IPS-15b (cell line): ENCODE data around the gene KCP.

ENCODE experiments used
- H3K27me3 ChIP-seq: one replicate; pipeline ENCODE4 v1.6.1; 2013; ENCODE audit warnings: low read length; ENCODE audit not compliant: control insufficient read depth, insufficient read depth
- H3K36me3 ChIP-seq: one replicate; pipeline ENCODE4 v1.6.1; 2013; ENCODE audit warnings: low read length; ENCODE audit not compliant: control insufficient read depth, insufficient read depth
- H3K4me1 ChIP-seq: one replicate; pipeline ENCODE4 v1.6.1; 2013; ENCODE audit warnings: mild to moderate bottlenecking, low read length; ENCODE audit not compliant: control insufficient read depth, insufficient read depth
- H3K4me3 ChIP-seq: one replicate; pipeline ENCODE4 v1.5.1; 2013; ENCODE audit warnings: low read depth, low read length
- H3K9ac ChIP-seq: one replicate; pipeline ENCODE4 v1.6.1; 2013; ENCODE audit warnings: low read depth, mild to moderate bottlenecking, low read length
- H3K9me3 ChIP-seq: one replicate; pipeline ENCODE4 v1.6.1; 2013; ENCODE audit warnings: mild to moderate bottlenecking, low read length; ENCODE audit not compliant: control insufficient read depth, insufficient read depth

Gene KCP

DNA sequence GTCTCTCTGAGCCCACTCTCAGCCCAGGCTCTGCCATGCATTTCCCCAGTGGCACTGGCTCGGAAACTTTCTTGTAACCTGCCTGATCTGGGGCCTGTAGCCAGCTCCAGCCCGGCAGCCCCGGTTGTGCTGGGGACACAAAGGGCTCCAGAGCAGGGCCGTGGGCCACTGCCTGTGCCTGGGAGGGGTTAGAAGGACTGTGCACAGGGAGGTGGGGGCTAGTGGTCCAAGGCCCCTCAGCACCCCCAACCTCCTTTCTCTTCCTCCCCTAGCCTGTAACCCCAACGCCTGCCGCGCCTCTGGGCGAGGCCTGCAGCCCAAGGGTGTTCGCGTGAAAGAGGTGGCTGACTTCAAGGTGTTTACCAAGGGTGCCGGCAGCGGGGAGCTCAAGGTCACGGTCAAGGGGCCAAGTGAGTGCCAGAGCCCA lies 70.7 kb downstream of the KCP start:
- Histone ChIP-seq H3K9me3 (no peaks in the 10 kb centered on the region), H3K27me3 (no peaks in the 10 kb centered on the region), H3K4me3 (no peak overlapping the region), H3K36me3 (peaks cover 42% of the 10 kb centered on the region), H3K9ac (no peak overlapping the region), H3K4me1 (peaks cover 2% of the 10 kb centered on the region)

DNA sequence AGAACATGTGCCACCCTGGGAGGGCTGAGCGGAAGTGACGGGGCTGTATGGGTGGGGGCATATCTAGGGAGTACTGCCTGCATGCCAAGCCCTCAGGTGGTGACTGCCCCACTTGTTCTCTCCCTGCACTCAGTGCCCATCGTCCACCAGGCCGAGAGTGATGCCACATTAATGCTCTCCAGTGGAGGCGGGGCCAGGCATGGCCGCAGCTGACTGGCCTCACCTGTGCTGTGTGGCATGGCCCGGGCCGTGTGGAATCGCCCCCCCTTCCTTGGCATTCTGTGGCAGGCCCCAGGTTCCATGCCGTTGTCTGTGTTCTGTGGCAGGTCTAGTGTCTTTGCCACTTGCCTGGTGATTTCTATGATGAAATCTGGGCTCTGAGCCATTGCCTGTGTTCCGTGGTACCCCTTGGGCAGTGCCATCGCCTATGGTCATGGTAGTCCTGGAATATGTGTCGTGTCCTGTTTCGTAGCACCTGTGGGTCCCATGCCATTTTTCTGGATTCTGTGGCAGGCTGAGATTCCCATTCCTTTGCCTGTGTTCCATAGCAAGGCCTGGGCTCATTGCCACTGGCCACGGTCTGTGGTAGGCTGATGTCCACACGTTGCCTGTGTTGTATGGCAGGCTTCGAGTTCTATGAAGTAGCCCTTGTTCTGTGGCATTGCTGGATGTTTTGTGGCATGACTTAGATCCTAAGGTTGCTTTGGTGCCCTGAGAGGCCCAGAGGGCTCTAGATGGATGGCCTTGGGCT lies 71.4 kb downstream of the KCP start:
- peaks cover 2% of the 10 kb centered on the region for H3K4me1 ChIP-seq
- H3K9ac ChIP-seq = no peak overlapping the region
- H3K9me3 ChIP-seq = no peaks in the 10 kb centered on the region
- H3K36me3 ChIP-seq = peaks cover 37% of the 10 kb centered on the region
- H3K27me3 ChIP-seq = no peaks in the 10 kb centered on the region
- H3K4me3 ChIP-seq = no peak overlapping the region

DNA sequence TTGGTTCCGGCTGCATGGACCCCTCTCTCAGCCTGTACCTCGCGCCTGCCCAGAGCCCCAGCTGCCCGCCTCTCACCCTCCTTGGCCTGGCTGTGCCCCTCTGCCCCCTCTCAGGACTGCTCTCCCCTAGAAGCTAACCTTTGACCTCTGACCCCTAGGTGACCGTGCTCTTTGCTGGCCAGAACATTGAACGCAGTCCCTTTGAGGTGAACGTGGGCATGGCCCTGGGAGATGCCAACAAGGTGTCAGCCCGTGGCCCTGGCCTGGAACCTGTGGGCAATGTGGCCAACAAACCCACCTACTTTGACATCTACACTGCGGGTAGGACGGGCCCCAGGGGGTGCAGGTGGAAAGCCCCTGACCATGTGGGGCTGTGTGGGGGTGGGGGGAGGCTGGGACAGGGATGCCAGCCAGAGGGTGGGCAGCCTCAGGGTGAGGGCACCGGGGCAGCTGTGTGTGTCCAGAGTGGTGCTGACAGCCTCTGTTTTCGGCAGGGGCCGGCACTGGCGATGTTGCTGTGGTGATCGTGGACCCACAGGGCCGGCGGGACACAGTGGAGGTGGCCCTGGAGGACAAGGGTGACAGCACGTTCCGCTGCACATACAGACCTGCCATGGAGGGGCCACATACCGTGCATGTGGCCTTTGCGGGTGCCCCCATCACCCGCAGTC lies 72.3 kb downstream of the KCP start:
- Histone ChIP-seq H3K36me3 (peaks cover 31% of the 10 kb centered on the region), H3K9ac (no peak overlapping the region), H3K4me3 (no peak overlapping the region), H3K27me3 (no peaks in the 10 kb centered on the region), H3K4me1 (peaks cover 2% of the 10 kb centered on the region), H3K9me3 (no peaks in the 10 kb centered on the region)

DNA sequence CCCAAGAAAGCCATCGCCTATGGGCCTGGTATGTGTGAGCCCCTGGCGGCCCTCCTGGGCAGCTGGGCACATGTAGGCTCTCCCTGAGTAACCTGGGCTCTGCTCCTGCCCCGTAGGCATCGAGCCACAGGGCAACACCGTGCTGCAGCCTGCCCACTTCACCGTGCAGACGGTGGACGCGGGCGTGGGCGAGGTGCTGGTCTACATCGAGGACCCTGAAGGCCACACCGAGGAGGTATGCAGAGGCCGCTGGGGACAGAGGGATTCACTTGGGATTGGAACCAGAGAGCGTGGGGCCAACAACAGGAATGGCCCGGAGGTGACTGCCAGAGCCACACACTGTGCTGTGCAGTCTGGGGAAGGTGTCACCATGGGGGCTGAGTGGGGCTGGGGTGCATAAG lies 73.0 kb downstream of the KCP start:
- Histone ChIP-seq H3K9me3 (no peaks in the 10 kb centered on the region), H3K4me3 (no peak overlapping the region), H3K4me1 (peaks cover 2% of the 10 kb centered on the region), H3K9ac (no peak overlapping the region), H3K36me3 (peaks cover 24% of the 10 kb centered on the region), H3K27me3 (no peaks in the 10 kb centered on the region)

DNA sequence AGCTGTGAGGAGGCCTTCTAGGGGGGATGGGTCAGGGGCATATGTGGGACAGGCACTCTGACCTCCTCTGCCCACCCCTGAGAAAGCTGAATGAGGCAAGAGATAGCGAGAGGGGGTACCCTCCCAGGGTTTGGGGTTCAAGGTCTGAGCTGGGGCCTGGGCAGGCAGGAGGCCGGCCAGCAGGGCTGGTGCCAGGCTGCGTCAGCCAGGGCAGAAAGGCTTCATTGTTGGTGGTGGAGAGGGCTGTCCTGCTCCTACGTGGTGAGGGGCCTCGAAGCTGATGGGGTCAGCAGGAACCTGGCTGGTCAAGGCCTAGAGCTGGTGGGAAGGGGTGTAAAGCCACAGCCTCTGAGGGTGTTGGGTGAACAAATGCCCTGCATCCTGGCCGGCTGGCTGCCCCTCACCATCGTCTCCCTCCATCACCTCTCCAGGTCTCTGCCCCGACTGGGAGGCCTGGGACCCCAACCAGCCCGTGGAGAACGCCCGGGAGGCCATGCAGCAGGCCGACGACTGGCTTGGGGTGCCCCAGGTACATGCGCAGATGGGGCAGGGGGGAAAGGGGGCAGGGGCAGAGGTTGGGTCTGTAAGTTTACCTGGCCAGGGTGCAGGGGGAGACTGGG lies 73.7 kb downstream of the KCP start:
- peaks cover 2% of the 10 kb centered on the region for H3K4me1 ChIP-seq
- no peaks in the 10 kb centered on the region for H3K27me3 ChIP-seq
- H3K9ac ChIP-seq = no peak overlapping the region
- no peak overlapping the region for H3K4me3 ChIP-seq
- H3K36me3 ChIP-seq = peaks cover 22% of the 10 kb centered on the region
- no peaks in the 10 kb centered on the region for H3K9me3 ChIP-seq

DNA sequence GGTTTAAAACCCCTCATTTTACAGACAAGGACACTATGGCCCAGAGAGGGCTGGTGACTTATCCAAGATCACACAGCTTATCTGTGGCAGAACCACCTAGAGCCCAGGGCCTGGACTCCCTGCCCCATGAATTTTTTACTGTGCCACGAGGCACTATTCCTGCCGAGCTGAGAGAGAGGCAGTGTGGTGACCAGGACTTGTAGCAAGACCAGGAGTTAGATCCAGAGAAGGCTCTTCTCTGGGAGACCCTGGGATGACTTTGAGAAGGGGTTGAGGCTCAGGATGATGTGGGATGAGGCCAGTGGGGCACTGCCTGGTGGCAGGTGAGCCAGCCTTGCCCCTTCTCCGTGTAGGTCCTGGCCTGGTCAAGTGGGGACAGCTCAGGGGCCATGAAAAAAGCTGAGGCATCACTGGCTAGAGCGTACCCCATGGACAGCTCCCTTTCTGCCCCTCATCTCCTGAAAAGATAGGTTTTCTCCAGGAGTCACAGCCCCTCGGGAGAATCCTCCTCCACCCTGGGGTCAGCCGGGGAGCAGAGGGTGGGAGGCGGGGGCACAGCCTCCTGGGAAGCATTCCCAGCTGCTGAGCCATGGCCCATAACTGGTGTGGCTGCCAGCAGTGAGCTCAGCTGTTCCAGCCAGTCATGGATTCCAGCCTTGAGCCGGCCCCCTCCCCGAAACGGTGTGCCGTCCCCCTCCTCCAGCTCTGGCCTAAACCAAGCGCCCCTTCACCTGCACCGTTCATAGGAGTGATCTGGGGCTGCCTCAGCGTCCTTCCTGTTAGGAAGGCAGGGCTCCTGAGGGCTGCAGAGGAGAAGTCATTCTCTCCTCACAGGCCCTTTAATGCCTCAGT lies 74.5 kb downstream of the KCP start:
- H3K36me3 ChIP-seq = peaks cover 22% of the 10 kb centered on the region

DNA sequence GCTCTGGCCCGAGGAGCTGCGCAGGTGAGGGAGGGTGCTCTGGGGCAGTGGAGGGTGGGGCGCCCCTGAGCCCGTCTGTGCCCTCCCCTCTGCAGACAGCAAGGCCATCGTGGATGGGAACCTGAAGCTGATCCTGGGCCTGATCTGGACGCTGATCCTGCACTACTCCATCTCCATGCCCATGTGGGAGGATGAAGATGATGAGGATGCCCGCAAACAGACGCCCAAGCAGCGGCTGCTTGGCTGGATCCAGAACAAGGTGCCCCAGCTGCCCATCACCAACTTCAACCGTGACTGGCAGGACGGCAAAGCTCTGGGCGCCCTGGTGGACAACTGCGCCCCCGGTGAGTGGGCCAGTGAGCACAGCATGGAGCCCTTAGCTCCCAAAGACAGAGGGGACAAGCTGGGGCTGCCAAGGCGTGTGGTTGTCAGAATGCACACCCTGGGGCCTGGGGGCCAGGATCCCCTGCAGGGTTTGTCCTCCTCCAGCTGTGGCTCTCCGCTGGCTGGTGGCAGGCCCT lies 75.2 kb downstream of the KCP start:
- H3K9me3 ChIP-seq = no peaks in the 10 kb centered on the region
- H3K4me3 ChIP-seq = no peak overlapping the region
- H3K4me1 ChIP-seq = no peaks in the 10 kb centered on the region
- H3K9ac ChIP-seq = no peak overlapping the region
- peaks cover 7% of the 10 kb centered on the region for H3K27me3 ChIP-seq
- peaks cover 22% of the 10 kb centered on the region for H3K36me3 ChIP-seq

More for the DNA sequence above, 74.5 kb downstream of the KCP start:
- Histone ChIP-seq H3K4me1 (no peaks in the 10 kb centered on the region), H3K4me3 (no peak overlapping the region), H3K9ac (no peak overlapping the region), H3K27me3 (peaks cover 3% of the 10 kb centered on the region), H3K9me3 (no peaks in the 10 kb centered on the region)

DNA sequence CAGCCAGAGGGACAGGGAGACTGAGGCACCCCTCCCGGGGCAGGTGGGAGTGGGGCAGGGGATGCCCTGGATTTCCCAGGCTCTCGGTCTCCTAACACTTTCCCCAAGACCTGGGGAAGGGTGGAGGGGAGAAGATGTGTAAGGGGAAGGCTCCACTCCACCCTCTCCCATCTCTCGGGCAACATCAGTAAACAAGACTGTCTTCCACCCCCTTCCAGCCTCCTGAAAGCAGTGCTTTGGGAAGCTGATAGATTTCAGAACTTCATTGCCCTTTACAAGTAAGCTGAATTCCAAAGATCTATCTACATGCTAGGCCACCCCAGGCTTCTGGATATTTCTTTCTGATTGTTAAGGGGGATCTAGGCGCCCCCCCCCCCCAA lies 76.6 kb downstream of the KCP start:
- Histone ChIP-seq H3K4me1 (peaks cover 3% of the 10 kb centered on the region), H3K27me3 (peaks cover 15% of the 10 kb centered on the region), H3K36me3 (peaks cover 17% of the 10 kb centered on the region), H3K9ac (no peak overlapping the region), H3K4me3 (no peak overlapping the region), H3K9me3 (no peaks in the 10 kb centered on the region)

DNA sequence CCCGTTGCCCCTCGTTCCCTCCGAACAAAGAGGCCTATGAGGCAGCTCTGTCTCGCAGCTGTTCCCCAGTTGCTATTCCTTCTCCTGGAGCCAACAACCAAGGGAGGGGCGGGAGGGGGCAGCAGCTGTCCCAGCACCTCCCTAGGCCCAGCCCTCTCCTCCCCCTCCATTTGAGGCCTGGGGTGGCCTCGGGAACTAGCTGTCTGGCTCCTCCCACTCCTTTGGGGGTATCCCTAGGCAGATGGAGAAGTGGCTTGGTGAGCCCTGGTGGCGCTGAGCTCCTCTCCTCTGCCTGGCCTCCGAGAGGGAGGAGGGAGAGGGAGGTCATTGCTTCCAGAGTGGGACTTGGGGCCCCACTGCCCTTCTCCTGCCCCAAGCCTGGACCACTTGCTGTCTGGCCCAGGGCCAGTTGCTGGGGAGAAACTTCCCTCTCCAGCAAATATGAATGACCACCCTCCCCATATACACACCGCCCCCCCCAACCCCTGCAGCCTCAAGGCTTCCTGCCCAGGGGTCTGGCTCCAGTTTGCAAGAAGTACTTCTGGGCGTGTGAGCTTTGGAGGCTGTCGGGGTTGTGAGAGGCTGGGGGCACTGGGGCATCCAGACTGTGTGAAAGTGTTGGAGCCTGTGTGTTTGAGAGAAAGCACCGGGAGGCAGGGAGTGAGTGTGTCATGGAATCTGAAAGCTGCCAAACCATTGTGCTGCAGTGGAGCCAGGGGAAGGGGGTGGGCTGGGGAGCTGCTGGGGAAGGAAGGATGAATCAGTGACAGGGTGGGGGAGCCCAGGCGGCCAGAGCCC lies 77.2 kb downstream of the KCP start:
- H3K27me3 ChIP-seq = peaks cover 15% of the 10 kb centered on the region
- H3K4me3 ChIP-seq = peak overlapping the region; percentile 63
- no peak overlapping the region for H3K9ac ChIP-seq
- H3K36me3 ChIP-seq = peaks cover 11% of the 10 kb centered on the region
- H3K4me1 ChIP-seq = peaks cover 4% of the 10 kb centered on the region
- no peaks in the 10 kb centered on the region for H3K9me3 ChIP-seq

DNA sequence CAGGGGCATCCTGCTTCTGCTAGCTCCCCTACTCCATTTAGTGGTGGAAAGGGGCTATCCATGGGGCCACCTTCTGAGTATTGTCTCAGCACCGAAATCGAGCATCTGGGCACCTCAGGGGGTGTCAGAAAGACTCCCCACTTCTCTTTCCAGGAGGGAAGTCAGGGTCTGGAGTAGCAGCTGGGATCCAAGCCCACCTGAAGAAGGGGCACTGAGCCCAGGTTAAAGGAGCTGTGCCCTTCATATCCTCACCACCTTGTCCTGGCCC lies 77.7 kb downstream of the KCP start:
- Histone ChIP-seq H3K4me3 (peak overlapping the region; percentile 63), H3K4me1 (peaks cover 5% of the 10 kb centered on the region), H3K27me3 (peaks cover 15% of the 10 kb centered on the region), H3K9ac (no peak overlapping the region), H3K36me3 (peaks cover 9% of the 10 kb centered on the region), H3K9me3 (no peaks in the 10 kb centered on the region)
